ENCODE results near the gene NLN.

NLN gene

DNA sequence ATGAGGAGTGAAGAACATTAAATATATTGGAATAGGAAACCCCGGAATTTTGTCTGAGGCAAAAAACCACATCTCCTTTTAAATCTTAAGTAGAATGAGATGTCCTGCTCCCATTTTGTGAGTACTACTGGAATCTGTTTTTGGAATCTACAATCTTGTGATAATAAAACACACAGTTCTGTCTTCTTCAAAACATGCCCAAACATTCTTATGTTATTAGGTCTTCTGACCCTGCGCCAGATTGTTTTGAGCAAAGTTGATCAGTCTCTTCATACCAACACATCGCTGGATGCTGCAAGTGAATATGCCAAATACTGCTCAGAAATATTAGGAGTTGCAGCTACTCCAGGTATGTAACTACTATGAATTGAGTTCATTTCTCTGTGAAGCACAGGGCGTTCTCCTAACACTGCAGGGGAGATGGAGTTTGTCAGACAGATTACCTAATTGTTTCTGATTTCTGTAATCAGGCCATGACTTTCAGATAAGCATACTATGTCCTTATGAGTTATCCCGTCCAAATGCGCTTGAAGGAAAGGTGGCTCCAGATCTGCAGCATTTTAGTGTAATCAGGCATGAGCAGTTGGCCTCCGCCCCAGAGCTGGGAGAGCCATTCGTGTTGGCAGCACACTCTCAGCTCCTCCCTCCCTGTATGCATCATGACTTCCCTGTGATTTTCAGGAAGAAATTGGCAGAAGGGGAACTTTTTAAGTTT lies 88.0 kb downstream of the NLN start:
- DNase-seq (ENCODE audit: low spot score): no peak

DNA sequence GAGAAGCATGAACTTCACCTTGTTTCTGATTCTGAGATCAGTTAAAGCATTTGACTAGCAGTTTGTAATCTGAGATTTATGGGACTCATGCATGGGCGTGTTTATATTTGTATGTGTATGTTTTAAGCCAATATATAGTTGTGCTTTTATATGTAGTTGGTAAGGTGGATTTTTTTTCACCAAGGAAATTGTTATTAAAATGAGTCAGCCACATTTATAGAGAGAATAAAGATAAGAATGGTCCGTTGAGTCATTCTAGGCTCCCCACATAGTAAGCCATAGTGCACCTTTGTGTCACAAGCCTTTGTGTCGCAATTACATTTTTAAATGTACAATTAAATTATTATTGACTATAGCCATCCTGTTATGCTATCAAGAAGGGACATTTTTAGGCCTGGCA lies 89.0 kb downstream of the NLN start:
- DNase-seq (ENCODE audit: low spot score): peak; percentile 92

DNA sequence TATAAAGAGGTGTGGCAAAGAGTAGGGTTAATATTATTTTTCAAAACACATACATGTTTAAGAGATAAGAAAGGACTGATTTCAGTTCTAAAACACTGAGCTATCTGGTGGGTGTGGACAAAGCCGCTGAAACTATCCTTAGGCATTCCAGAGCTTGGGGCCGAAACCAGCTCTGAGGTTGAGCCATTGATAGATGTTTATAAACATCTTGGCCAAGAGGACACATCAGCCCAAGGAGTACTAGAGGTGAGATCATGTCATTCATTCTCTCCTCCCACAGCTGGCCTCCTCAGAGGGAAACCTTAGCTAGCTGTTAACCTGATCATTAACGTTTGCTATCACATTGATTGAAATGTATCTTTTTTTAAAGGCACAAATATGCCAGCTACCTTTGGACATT lies 89.9 kb downstream of the NLN start:
- peak; percentile 76 for DNase-seq (ENCODE audit: low spot score)

DNA sequence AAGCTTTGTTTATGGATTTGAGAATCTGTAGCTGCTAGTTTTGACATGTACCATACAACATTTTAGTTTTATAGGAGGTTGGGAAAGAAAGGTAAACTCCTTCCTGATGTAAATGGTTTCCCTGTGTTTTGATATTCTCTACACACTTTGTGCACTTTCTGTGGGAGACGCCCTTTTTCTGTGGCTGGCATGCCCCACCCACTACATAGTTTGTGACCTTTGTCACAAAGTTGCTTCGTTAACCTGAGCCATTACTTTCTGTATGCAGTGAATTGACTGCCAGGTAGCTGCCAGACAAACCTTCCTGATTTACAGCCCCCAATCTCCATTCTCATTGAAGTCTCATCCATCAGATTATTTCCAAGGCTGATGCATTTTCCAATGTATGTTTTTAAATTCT lies 90.6 kb downstream of the NLN start:
- peak; percentile 91 for DNase-seq (ENCODE audit: low spot score)

DNA sequence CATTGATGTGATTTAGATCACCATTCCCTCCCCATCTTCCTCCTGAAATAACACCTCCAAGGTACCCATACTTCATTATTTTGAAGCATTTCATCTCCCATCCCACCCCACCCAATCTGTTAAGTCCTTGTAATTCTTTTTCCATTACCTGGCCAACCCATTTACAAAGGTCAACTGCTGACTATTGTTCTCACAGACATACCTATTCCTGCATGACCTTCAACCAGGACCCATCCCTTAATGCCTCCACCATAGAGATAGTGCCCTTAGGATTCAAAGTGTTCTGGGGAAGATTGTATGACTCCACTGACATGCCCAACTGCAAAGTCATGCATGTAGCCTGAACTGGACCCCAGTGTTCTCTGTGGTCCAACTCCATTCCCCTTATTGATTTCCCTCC lies 91.2 kb downstream of the NLN start:
- DNase-seq (ENCODE audit: low spot score): no peak

DNA sequence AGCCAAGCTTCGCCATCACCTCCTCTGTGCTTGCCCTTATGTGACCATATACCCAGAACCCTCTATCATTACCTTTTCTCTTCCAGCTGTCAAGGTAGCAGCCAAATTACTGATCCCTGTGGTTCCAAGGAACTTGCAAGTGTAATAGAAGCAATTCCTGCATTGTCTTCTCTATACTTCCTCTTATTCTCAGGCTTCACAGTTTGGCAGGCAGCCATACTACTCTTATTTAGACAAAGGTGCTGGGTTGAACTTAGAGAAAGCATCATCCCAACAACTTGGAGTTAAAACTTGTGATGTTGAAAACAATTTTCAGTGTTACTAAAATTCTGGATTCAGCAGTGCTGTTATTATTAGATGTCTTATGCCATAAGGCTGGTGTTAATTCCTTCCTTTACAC lies 93.2 kb downstream of the NLN start:
- no peak for DNase-seq (ENCODE audit: low spot score)

DNA sequence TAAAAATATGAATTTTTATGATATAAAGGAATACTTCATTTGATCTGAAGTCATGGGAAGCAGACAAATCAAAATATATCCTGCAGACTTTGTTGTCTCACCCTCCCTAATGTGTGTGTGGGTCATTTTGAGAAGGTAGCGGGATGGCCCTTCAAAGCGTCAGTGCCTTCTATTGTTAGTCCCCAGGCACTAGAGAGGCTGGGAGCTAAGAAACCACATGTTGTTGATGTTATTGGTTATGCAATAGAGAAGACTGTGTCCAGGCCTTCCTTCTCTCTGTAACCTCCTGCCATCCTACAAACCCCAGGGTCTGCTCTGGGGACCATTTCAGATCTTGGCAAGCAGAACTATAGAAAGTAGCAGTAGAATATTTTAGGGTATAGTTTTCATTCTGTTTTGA lies 94.7 kb downstream of the NLN start:
- no peak for DNase-seq (ENCODE audit: low spot score)

DNA sequence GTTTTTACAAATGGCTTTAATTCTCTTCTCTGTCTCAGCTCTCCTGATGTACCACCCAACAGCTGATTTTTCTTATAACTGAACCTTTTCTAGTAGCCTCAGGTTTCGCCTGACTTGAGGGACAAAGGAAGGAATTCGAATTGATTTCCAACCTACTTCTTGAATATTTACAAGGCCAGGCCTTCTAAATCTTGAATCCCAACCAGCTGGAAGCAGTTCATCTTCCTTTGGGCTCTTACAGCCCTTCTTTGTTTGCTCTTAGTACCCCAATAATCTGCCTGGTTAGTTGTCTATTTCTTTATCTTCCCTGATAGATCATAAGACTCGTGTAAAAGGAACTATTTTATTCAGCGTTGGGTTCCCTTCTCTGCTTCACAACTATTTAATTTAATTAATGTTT lies 95.9 kb downstream of the NLN start:
- no peak for DNase-seq (ENCODE audit: low spot score)

DNA sequence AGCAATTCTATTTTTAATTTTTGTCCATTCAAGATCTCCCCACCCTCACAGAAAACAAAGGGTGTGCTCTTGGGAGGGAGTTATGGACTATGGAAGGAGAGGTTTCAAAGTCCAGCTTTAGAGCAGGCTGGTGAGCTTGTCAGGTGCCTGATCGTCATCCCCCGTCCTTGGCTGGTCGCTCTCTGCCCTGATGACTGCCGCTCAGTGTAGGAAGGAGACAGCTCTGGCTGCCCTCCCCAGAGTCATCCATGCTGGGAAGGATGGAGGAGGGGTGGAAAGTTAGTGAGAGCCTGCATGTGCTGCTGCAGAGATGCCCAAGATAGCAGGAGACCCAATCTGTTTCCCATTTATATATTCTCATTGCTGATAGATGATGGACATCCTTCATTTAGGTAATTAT lies 96.6 kb downstream of the NLN start:
- DNase-seq (ENCODE audit: low spot score): peak; percentile 65

DNA sequence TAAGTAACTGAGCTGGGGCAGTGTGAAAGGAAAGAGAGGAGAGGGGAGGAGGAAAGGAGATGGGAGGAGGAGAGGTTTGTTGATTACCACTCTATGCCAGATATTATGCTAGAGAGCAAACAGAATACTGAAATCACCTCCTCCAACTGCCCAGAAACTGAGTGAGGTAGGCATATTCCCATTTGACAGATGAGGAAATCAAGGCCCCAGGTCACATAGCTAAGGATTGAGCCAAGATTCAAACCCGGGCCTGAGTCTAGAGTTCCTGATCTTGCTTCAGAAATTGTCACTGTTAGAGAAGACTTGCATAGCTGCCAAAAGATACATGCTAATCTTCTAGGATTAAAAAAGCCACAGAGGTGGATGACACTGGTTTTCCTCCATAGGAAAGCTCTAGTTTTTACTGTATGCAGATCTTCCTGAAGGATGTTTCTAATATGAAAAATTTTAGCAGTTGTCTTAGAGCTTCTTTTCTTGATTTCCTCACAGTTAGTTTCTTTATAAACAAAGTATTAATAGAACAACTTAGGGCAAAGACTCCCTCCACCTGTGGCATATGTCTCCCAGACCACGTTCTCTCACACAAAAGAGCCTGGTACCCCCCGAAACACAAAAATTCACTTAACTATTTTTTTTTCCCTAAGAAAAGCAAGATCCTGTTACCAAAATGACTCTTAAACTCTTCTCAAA lies 97.4 kb downstream of the NLN start:
- no peak for DNase-seq (ENCODE audit: low spot score)

DNA sequence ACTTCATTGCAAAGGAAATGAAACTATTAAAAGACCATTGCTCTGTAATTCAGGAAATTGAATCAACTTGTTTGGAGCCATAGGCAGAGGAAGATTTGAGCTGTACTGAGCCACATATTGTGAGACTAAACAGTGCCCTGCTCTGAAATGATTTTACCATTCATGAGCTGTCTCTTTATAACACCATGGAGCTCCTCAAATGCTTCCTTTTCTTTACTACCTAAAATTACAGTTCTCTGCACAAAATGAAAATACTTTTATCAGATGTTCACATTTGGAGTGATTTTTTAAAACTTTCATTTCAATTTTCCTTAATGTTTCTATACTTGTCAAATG lies 97.9 kb downstream of the NLN start:
- no peak for DNase-seq (ENCODE audit: low spot score)

DNA sequence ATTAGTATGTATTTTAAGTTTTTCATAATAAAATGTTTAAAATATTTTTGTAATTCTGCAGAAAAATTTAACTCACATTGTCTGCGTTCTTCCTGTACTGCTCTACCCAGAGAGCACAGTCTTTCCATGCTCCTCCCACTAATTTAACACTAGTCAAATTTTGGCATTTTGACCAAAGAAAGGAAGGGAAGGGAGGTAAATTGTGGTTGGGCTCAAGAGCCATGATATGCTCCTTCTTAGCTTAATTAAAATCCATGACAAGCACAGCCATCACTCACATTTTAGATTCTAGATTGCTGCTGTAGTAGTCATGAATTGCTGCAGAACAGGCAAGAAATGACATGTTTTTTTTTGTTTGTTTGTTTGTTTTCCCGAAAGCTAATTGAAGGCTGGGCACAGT lies 98.4 kb downstream of the NLN start:
- no peak for DNase-seq (ENCODE audit: low spot score)

DNA sequence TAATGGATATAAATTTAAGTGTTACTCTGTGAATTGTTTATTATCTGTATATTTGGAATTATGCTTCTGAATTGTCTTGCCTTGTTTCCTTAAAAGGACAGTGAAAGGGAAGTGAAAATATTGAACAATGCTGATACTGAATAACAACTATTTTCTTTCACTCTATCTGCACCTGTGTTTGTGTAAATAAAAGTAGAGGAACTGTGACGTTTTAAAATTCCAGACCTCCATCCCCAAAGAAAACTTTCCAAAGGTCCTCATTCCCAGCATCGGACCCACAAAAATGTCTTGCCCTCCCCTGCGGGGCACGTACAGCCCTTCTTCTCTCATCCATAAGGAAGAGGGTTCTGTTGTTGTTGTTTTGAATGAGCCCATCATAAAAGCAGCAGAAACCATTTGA lies 100.0 kb downstream of the NLN start:
- DNase-seq (ENCODE audit: low spot score): no peak

DNA sequence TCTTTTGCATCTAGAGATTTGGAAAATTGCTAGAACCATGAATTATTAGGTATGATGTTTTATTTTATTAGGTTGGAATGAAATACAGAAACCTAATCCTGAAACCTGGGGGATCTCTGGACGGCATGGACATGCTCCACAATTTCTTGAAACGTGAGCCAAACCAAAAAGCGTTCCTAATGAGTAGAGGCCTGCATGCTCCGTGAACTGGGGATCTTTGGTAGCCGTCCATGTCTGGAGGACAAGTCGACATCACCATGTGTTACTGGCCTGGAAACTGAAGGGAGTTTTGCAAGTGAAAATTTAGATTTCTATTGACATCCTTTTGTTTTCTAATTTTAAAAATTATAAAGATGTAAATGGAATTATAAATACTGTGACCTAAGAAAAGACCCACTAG lies 100.7 kb downstream of the NLN start:
- no peak for DNase-seq (ENCODE audit: low spot score)

DNA sequence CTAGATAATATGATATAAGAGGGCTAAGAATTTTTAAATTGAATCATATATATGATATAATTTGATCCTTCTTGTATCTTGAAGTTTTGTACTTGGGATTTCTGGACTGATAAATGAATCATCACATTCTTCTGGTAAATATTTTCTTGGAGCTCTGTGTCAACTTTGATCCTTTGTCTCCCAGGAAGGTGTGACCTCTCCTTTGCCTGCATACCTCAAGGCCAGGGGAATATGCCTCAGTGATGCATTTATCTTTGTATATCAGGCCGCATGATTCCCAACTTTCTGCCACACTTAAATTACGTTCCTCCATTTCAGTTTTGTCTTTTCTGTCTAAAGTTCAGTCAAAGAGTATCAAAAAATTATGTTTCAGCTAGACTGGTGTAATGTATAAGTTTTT lies 101.2 kb downstream of the NLN start:
- DNase-seq (ENCODE audit: low spot score): peak; percentile 73

DNA sequence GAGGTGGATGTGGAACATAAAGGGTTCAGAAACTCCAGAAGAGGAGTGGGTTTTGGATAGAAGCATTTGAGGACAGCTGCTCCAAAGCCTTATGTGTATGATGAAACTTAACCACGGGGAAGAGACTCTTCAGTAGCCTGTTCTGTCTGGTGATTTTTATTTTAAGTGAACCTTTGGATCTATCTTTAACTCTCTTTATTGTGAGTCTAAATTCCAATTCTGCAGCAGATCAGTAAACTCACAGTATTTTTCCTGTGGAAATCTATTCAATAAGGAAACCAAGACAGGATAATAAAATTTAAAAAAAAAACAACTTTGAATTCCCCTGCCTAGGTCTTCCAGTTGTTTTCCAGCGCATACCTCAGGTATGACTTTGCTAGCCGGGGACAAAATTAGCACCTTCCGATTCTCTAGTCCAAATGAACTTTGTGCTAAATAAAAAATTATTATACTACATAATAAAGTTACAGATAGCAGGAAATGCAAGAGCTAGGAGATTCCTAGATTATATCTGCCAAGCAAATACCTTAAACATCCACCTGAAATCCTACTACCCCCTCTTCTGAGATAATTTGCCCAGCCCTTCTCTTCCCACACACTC lies 101.9 kb downstream of the NLN start:
- peak; percentile 54 for DNase-seq (ENCODE audit: low spot score)

DNA sequence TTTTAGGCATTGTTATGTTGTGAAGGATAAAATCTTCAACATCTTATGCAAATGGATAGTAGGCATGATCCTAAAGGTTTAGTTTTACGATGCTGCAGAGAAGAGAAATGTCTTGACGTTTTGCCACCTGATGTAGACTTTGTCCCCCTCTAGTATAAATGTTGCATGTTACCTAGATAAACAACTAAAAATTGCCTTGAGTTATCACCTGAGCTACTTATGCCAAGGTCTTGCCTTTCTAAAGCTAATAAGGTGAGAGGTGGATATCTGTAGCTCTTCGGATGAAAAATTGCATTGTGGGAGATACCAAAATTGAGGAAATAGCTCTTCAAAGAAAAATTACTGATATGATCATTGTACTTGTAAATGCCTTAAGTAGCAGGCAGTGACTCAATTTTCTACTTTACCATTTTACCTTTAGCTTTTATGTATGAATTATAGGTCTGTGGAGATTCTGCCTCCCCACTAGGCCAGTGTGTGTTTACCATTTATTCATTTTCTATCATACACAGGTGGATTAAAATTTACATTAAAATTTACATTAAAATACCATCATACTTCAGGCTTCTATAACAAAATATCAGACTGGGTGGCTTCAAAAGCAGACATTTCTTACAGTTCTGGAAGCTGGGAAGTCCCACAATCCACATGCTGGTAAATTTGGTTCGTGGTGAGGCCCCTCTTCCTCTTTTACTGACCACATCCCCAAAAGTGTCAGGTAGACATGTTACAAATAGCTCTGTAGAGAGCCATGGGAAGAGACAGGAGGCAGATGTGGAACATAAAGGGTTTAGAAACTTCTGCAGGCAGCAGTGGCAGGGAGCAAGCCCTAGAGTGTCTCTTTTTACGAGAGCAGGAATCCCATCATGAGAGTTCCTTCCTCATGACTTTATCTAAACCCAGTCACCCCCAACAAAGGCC lies 103.7 kb downstream of the NLN start:
- peak; percentile 43 for DNase-seq (ENCODE audit: low spot score)

DNA sequence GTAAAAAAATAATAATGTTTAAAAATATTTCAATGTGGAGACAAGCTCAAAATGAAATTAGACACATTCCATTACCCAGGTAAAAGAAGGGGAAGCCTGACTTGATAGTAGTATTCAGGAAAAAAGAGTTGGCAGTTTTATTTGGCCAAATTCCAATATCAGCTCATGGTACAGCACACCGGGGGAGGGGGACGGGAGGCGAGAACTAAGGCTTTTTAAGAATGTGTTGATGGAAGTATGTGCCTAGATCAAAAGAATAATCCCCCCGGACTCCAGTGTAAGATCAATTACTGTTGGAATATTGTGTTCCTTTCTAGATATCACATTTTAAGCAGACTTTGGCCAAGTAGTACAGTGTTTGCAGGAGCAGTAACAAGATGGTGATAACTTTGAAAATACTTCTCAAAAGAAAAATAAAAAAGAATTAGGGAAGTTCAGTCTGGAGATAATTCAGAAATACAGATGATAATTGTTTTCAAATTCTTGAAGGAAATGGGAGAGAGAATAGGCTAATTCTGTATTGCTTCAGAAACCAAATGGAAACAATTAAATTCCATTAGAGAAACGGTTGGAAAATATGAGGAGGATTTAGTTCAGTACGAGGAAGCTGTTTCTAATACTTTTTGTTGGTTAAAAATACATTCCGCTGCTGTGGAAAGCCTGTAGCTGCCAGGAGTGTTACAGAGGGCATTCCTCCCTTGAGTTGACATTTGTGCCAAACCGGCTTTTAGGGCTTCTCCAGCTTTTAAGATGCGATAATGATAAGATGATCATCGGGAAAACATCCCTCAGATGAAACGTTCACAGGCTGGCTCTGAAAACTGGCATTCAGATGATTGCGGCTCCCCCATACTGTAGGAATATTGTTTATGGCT lies 106.3 kb downstream of the NLN start:
- DNase-seq (ENCODE audit: low spot score): no peak

DNA sequence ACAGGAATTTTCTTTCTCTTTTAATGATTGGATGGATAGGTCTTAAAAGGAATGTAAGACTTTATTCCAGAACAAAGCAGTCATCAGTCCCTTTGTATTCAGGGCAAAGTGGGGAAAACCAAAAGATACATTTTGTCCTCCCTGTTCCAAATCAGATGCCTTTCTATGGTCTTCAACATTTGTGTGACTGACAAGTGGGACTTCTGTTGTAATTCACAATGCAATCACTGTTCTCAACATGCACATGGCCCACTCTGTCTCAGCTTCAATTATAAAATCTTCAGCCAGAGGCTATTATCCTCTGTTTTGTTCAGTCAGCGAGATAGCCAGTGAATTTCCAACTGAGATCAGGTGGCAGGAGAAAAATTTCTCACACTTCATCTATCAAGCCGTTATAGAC lies 108.9 kb downstream of the NLN start:
- DNase-seq (ENCODE audit: low spot score): no peak

DNA sequence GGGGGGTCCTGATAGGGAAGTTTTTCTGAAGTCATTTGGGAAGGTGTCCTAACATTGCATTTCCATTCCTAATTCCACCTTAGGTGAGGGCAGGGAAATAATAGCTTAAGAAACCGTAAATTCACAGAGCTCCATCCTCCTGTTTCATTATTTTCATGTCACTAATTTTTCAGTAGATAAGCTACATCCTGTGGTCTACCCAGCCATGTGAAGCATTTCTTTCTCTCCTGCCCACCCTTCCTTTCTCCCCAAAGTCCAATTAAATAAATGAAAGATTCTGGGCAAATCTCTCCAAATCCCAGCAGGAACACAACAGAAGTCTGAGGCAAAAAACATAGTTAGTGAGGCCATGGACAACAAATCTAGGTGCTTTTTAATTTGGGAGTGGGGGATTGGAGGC lies 109.3 kb downstream of the NLN start:
- DNase-seq (ENCODE audit: low spot score): no peak

DNA sequence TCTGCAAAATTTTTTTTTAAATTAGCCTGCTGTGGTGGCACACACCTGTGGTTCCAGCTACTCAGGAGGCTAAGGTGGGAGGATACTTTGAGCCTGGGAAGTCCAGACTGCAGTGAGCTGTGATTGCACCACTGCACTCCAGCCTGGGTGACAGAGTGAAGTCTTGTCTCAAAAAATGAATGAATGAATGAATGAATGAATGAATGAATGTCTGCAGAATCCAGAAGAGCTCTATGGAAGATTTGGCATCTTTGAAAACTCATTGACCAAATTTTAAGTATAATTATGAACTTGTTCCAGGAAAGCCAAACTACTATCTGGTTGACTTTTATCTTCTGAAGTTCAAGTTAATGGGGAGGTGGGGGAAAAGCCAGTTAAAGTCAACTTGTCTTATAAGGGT lies 110.1 kb downstream of the NLN start:
- no peak for DNase-seq (ENCODE audit: low spot score)

Measured in LoVo (cell line).